Breast epithelium (tissue), 3 donors: ENCODE data around the gene TESK2.

Experiments
- CTCF ChIP-seq, 3 donors: fragments of 450-650 bp; IDR thresholded peaks; one replicate each; pipeline ENCODE4 v1.5.1; 2016 to 2017; ENCODE audit warnings: antibody characterized with exemption in 3 of 3, mild to moderate bottlenecking in 3 of 3, moderate library complexity in 3 of 3
- POLR2A ChIP-seq: fragments of 450-650 bp; IDR thresholded peaks from one replicate; pipeline ENCODE4 v1.6.1; 2016; ENCODE audit warnings: antibody characterized with exemption, mild to moderate bottlenecking, moderate library complexity
- POLR2AphosphoS5 ChIP-seq, 3 donors: sonication (generic); formaldehyde crosslinking; IDR thresholded peaks; one replicate each; pipeline ENCODE4 v1.6.1; 2017; ENCODE audit warnings: antibody characterized with exemption in 3 of 3

- no peak for TF ChIP-seq CTCF (IDR thresholded peaks at IDR 0.05)
- TF ChIP-seq POLR2A: no peak
- TF ChIP-seq POLR2AphosphoS5 (IDR thresholded peaks at IDR 0.05): no peak
Observed at GRCh38 chr1:45452503-45452902, 38.5 kb downstream of the TESK2 start.
